ENCODE data around the gene EIF4B. TPM values are rescaled to one million over a fixed set of nuclear protein-coding genes. Genes with fewer than 3 reads are reported as not detected.

Gene EIF4B
- total and polyA plus RNA-seq, 2 of the 13 experiments (the other 11 are each of a cell fraction or from before 2014, with no cell fraction given) = 416 to 548 TPM

- TF ChIP-seq CEBPB (IDR thresholded peaks at IDR 0.05; ENCODE audit: borderline replicate concordance, low read depth, low read length) = no peak
- TF ChIP-seq FOXM1 (CRISPR knock-in tag; IDR thresholded peaks at IDR 0.05) = no peak
- TF ChIP-seq NRL (CRISPR knock-in tag; IDR thresholded peaks at IDR 0.05; ENCODE audit: borderline replicate concordance) = 0 out of 2 replicates have a peak, but pooled peaks have one; percentile 21
- no peak for TF ChIP-seq PHF20 (CRISPR knock-in tag; IDR thresholded peaks at IDR 0.05)
- no peak for TF ChIP-seq ZNF225 (CRISPR knock-in tag; IDR thresholded peaks at IDR 0.05)
- TF ChIP-seq ZBTB25 (CRISPR knock-in tag; IDR thresholded peaks at IDR 0.05) = no peak
- peak; percentile 1; the same call in 1 of the 2 replicates for TF ChIP-seq ZNF792 (CRISPR knock-in tag; IDR thresholded peaks at IDR 0.05)
- TF ChIP-seq MYPOP (CRISPR knock-in tag; IDR thresholded peaks at IDR 0.05) = no peak; the same call in 1 of the 2 replicates
- no peak for TF ChIP-seq SOX6 (IDR thresholded peaks at IDR 0.05)
- no peak for TF ChIP-seq SOX6 (CRISPR knock-in tag; IDR thresholded peaks at IDR 0.05)
- peak; percentile 57; the same call in 1 of the 2 replicates for TF ChIP-seq ZNF687 (CRISPR knock-in tag; IDR thresholded peaks at IDR 0.05)
- TF ChIP-seq ZSCAN25 (CRISPR knock-in tag; IDR thresholded peaks at IDR 0.05) = no peak
- TF ChIP-seq CREBL2 (CRISPR knock-in tag; IDR thresholded peaks at IDR 0.05; ENCODE audit: borderline replicate concordance) = no peak
- no peak for TF ChIP-seq ZKSCAN1 (IDR thresholded peaks at IDR 0.05; ENCODE audit: low read length)
- TF ChIP-seq BRD4 (CRISPR knock-in tag; IDR thresholded peaks at IDR 0.05) = peak; percentile 60; the same call in 1 of the 2 replicates
- no peak for TF ChIP-seq TFDP1 (CRISPR knock-in tag; IDR thresholded peaks at IDR 0.05; ENCODE audit: borderline replicate concordance)
- TF ChIP-seq ZNF713 (CRISPR knock-in tag; IDR thresholded peaks at IDR 0.05) = no peak
- no peak for TF ChIP-seq PRDM4 (CRISPR knock-in tag; IDR thresholded peaks at IDR 0.05; ENCODE audit: borderline replicate concordance)
- TF ChIP-seq ZNF839 (CRISPR knock-in tag; IDR thresholded peaks at IDR 0.05; ENCODE audit: borderline replicate concordance) = no peak
Measured at GRCh38 chr12:53078425-53079225, 72.4 kb downstream of the EIF4B start (continued).
